Loucy (cell line): ENCODE data around the gene UBE2J1.

ENCODE experiments used
- H2AFZ ChIP-seq: fragments of 200-600 bp; sonication (generic); 2 replicates; pipeline ENCODE4 v1.6.0; 2016; ENCODE audit warnings: antibody characterized with exemption, mild to moderate bottlenecking, low read length, moderate library complexity
- H3F3A ChIP-seq: fragments of 200-600 bp; 2 replicates; pipeline ENCODE4 v1.6.0; 2016; ENCODE audit warnings: antibody characterized with exemption, low read depth, mild to moderate bottlenecking
- H3K27me3 ChIP-seq: fragments of 200-600 bp; sonication (generic); 2 replicates; pipeline ENCODE4 v1.6.1; 2014; ENCODE audit warnings: low read length, mild to moderate bottlenecking; ENCODE audit not compliant: insufficient read depth, poor library complexity, severe bottlenecking
- H3K36me3 ChIP-seq: fragments of 200-600 bp; sonication (generic); 2 replicates; pipeline ENCODE4 v1.6.1; 2016; ENCODE audit warnings: low read length; ENCODE audit not compliant: insufficient read depth
- H3K4me1 ChIP-seq: fragments of 200-600 bp; sonication (generic); 2 replicates; pipeline ENCODE4 v1.5.1; 2014; ENCODE audit warnings: low read length, mild to moderate bottlenecking; ENCODE audit not compliant: insufficient read depth, poor library complexity, severe bottlenecking
- H3K4me2 ChIP-seq: fragments of 200-600 bp; sonication (generic); 2 replicates; pipeline ENCODE4 v1.6.0; 2014; ENCODE audit warnings: antibody characterized with exemption, low read length, low read depth, mild to moderate bottlenecking; ENCODE audit not compliant: poor library complexity, severe bottlenecking
- H3K4me3 ChIP-seq: fragments of 200-600 bp; sonication (generic); 2 replicates; pipeline ENCODE4 v1.5.1; 2014; ENCODE audit warnings: low read length, mild to moderate bottlenecking, mixed read lengths; ENCODE audit not compliant: poor library complexity, severe bottlenecking
- H3K79me2 ChIP-seq: fragments of 200-600 bp; sonication (generic); 2 replicates; pipeline ENCODE4 v1.6.1; 2014; ENCODE audit warnings: low read length; ENCODE audit not compliant: insufficient read depth
- H3K9ac ChIP-seq: fragments of 200-600 bp; sonication (generic); 2 replicates; pipeline ENCODE4 v1.6.0; 2014; ENCODE audit warnings: mild to moderate bottlenecking, low read depth, low read length, moderate library complexity; ENCODE audit not compliant: poor library complexity, severe bottlenecking
- H3K9me2 ChIP-seq: fragments of 200-600 bp; sonication (generic); replicated peaks from 2 replicates; pipeline ENCODE4 v1.6.1; 2016; ENCODE audit warnings: low read depth, low read length, mixed read lengths
- H3K9me3 ChIP-seq: fragments of 200-600 bp; sonication (generic); 2 replicates; pipeline ENCODE4 v1.6.1; 2014; ENCODE audit warnings: mild to moderate bottlenecking, antibody characterized with exemption, low read length, low read depth; ENCODE audit not compliant: insufficient read depth
- H4K20me1 ChIP-seq: fragments of 200-600 bp; sonication (generic); 2 replicates; pipeline ENCODE4 v1.6.0; 2014; ENCODE audit warnings: antibody characterized with exemption, low read length, mild to moderate bottlenecking; ENCODE audit not compliant: insufficient read depth, poor library complexity, severe bottlenecking
- CTCF ChIP-seq: fragments of 200-600 bp; sonication (generic); conservative IDR thresholded peaks from 2 replicates; pipeline ENCODE4 v1.5.1; 2014; ENCODE audit warnings: mild to moderate bottlenecking, antibody characterized with exemption, low read length
- EZH2phosphoT487 ChIP-seq: fragments of 200-600 bp; IDR thresholded peaks from 2 replicates; pipeline ENCODE4 v1.6.1; 2018; ENCODE audit warnings: antibody characterized with exemption, mild to moderate bottlenecking, moderate library complexity, borderline replicate concordance

Gene UBE2J1

GRCh38 chr6:89385846-89386245 is 33.3 kb upstream of the UBE2J1 start:
- Histone ChIP-seq H3K4me2 (no peak overlapping the region), H3K4me3 (no peak overlapping the region), H3K9me3 (no peaks in the 10 kb centered on the region), H3F3A (no peaks in the 10 kb centered on the region), H3K79me2 (peaks cover 25% of the 10 kb centered on the region), H3K4me1 (no peaks in the 10 kb centered on the region), H3K9ac (no peak overlapping the region), H3K27me3 (no peaks in the 10 kb centered on the region), H2AFZ (no peak overlapping the region), H3K36me3 (peaks cover 24% of the 10 kb centered on the region; the same call in 1 of the 2 replicates), H4K20me1 (no peaks in the 10 kb centered on the region), H3K9me2 (no peaks in the 10 kb centered on the region)
- TF ChIP-seq CTCF (no peak), EZH2phosphoT487 (no peak)

- peaks cover 19% of the 10 kb centered on the region for H3K79me2 ChIP-seq
- TF ChIP-seq EZH2phosphoT487 = no peak
- TF ChIP-seq CTCF = no peak
- H3K9me2 ChIP-seq = no peaks in the 10 kb centered on the region
- H3K4me2 ChIP-seq = no peak overlapping the region
- no peaks in the 10 kb centered on the region for H3F3A ChIP-seq
- no peak overlapping the region for H2AFZ ChIP-seq
- H3K4me3 ChIP-seq = no peak overlapping the region
- no peaks in the 10 kb centered on the region for H3K9me3 ChIP-seq
- peaks cover 24% of the 10 kb centered on the region; the same call in 1 of the 2 replicates for H3K36me3 ChIP-seq
- no peak overlapping the region for H3K9ac ChIP-seq
- H4K20me1 ChIP-seq = no peaks in the 10 kb centered on the region
- H3K4me1 ChIP-seq = no peaks in the 10 kb centered on the region
- H3K27me3 ChIP-seq = no peaks in the 10 kb centered on the region
These were observed 32.7 kb upstream of the UBE2J1 start for GRCh38 chr6:89385156-89385667.

GRCh38 chr6:89381031-89381430 is 28.5 kb upstream of the UBE2J1 start:
- Histone ChIP-seq H3K9me3 (no peaks in the 10 kb centered on the region), H3K4me3 (no peak overlapping the region), H3K4me1 (peaks cover under 1% of the 10 kb centered on the region), H3K27me3 (no peaks in the 10 kb centered on the region), H3K4me2 (no peak overlapping the region), H3K36me3 (peaks cover 17% of the 10 kb centered on the region; the same call in 1 of the 2 replicates), H2AFZ (no peak overlapping the region), H3K9ac (no peak overlapping the region), H3K9me2 (no peaks in the 10 kb centered on the region), H4K20me1 (no peaks in the 10 kb centered on the region), H3F3A (no peaks in the 10 kb centered on the region), H3K79me2 (no peaks in the 10 kb centered on the region)
- TF ChIP-seq CTCF (no peak), EZH2phosphoT487 (no peak)
